IPS-18a (cell line): ENCODE data around the gene LHX4.

Source experiments
- H3K27ac ChIP-seq: one replicate; pipeline ENCODE4 v1.5.1; 2013; ENCODE audit warnings: low read length
- H3K27me3 ChIP-seq: one replicate; pipeline ENCODE4 v1.6.1; 2013; ENCODE audit warnings: mild to moderate bottlenecking, low read length; ENCODE audit not compliant: control insufficient read depth, insufficient read depth
- H3K36me3 ChIP-seq: one replicate; pipeline ENCODE4 v1.6.1; 2013; ENCODE audit warnings: low read depth, low read length; ENCODE audit not compliant: control insufficient read depth
- H3K4me1 ChIP-seq: one replicate; pipeline ENCODE4 v1.6.1; 2013; ENCODE audit warnings: low read depth, low read length; ENCODE audit not compliant: control insufficient read depth
- H3K4me3 ChIP-seq: one replicate; pipeline ENCODE4 v1.5.1; 2013; ENCODE audit warnings: low read length
- H3K9ac ChIP-seq: one replicate; pipeline ENCODE4 v1.6.1; 2013; ENCODE audit warnings: mild to moderate bottlenecking, low read length, moderate library complexity
- H3K9me3 ChIP-seq: one replicate; pipeline ENCODE4 v1.6.1; 2013; ENCODE audit warnings: low read depth, low read length; ENCODE audit not compliant: control insufficient read depth

The LHX4 gene

GRCh38 chr1:180238675-180239074, 8.6 kb downstream of the LHX4 start:
- H3K9ac ChIP-seq = peak overlapping the region; percentile 46
- H3K4me3 ChIP-seq = peak overlapping the region; percentile 53
- H3K9me3 ChIP-seq = no peaks in the 10 kb centered on the region
- peaks cover 74% of the 10 kb centered on the region for H3K4me1 ChIP-seq
- H3K27ac ChIP-seq = peak overlapping the region; percentile 25
- H3K36me3 ChIP-seq = no peaks in the 10 kb centered on the region
- peaks cover 67% of the 10 kb centered on the region for H3K27me3 ChIP-seq

GRCh38 chr1:180239145-180240096, 9.4 kb downstream of the LHX4 start:
- Histone ChIP-seq H3K27me3 (peaks cover 60% of the 10 kb centered on the region), H3K27ac (peak overlapping the region; percentile 25), H3K36me3 (no peaks in the 10 kb centered on the region), H3K9ac (peak overlapping the region; percentile 46), H3K4me1 (peaks cover 78% of the 10 kb centered on the region), H3K4me3 (peak overlapping the region; percentile 53), H3K9me3 (no peaks in the 10 kb centered on the region)

GRCh38 chr1:180241716-180242544, 11.9 kb downstream of the LHX4 start:
- Histone ChIP-seq H3K9me3 (no peaks in the 10 kb centered on the region), H3K4me3 (no peak overlapping the region), H3K36me3 (no peaks in the 10 kb centered on the region), H3K27me3 (peaks cover 35% of the 10 kb centered on the region), H3K9ac (no peak overlapping the region), H3K4me1 (peaks cover 66% of the 10 kb centered on the region), H3K27ac (no peak overlapping the region)

- peaks cover 55% of the 10 kb centered on the region for H3K4me1 ChIP-seq
- H3K36me3 ChIP-seq = no peaks in the 10 kb centered on the region
- H3K27ac ChIP-seq = no peak overlapping the region
- H3K9ac ChIP-seq = no peak overlapping the region
- H3K4me3 ChIP-seq = no peak overlapping the region
- H3K27me3 ChIP-seq = peaks cover 17% of the 10 kb centered on the region
- H3K9me3 ChIP-seq = no peaks in the 10 kb centered on the region
These were observed 13.6 kb downstream of the LHX4 start for GRCh38 chr1:180243517-180244221.

DNA sequence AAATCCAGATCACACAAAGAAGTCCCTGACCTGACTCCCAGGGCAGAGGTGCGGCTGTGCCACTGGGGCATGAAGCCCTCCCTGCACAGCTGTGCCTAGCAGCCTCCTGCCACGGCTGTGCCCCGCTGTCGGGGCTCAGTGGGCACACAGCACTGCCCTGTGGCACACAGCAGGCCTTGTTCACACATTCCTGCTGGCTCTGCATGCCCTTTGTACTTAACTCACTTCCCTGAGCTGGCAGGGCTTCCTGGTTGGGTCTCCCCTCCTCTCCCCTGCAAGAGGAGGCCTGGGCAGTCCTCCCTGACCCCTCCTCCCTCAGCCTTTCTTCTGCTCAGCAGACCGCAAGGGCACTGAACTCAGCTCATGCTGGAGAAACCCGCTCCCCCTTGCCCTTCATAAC, 14.8 kb downstream of the LHX4 start:
- H3K9me3 ChIP-seq = no peaks in the 10 kb centered on the region
- no peaks in the 10 kb centered on the region for H3K36me3 ChIP-seq
- no peak overlapping the region for H3K9ac ChIP-seq
- no peak overlapping the region for H3K27ac ChIP-seq
- H3K27me3 ChIP-seq = peaks cover 11% of the 10 kb centered on the region
- H3K4me1 ChIP-seq = peaks cover 48% of the 10 kb centered on the region
- no peak overlapping the region for H3K4me3 ChIP-seq

DNA sequence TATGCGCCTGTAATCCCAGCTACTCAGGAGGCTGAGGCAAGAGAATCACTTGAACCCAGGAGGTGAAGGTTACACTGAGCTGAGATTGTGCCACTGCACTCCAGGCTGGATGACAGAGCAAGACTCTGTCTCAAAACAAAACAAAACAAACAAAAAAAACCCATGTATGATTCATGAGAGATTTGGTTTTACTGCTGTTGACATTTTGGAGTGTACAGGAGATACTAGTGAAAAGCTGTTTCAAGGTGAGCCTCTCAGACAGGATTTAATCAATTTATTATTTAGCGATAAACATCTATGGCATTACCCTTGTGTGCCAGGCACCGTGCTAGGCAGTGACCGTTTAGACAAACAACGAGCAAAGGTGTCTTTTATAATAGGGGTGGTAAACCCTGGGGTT, 16.5 kb downstream of the LHX4 start:
- no peak overlapping the region for H3K9ac ChIP-seq
- H3K36me3 ChIP-seq = no peaks in the 10 kb centered on the region
- no peaks in the 10 kb centered on the region for H3K9me3 ChIP-seq
- H3K27ac ChIP-seq = no peak overlapping the region
- no peak overlapping the region for H3K4me3 ChIP-seq
- peaks cover 36% of the 10 kb centered on the region for H3K4me1 ChIP-seq
- H3K27me3 ChIP-seq = no peaks in the 10 kb centered on the region

GRCh38 chr1:180247061-180247460, 17.0 kb downstream of the LHX4 start:
- Histone ChIP-seq H3K4me1 (peaks cover 32% of the 10 kb centered on the region), H3K36me3 (no peaks in the 10 kb centered on the region), H3K4me3 (no peak overlapping the region), H3K27me3 (no peaks in the 10 kb centered on the region), H3K9ac (no peak overlapping the region), H3K27ac (no peak overlapping the region), H3K9me3 (no peaks in the 10 kb centered on the region)

GRCh38 chr1:180247580-180247979, 17.5 kb downstream of the LHX4 start:
- H3K4me3 ChIP-seq = no peak overlapping the region
- no peaks in the 10 kb centered on the region for H3K27me3 ChIP-seq
- H3K27ac ChIP-seq = no peak overlapping the region
- H3K4me1 ChIP-seq = peaks cover 27% of the 10 kb centered on the region
- H3K9ac ChIP-seq = no peak overlapping the region
- no peaks in the 10 kb centered on the region for H3K9me3 ChIP-seq
- H3K36me3 ChIP-seq = no peaks in the 10 kb centered on the region

DNA sequence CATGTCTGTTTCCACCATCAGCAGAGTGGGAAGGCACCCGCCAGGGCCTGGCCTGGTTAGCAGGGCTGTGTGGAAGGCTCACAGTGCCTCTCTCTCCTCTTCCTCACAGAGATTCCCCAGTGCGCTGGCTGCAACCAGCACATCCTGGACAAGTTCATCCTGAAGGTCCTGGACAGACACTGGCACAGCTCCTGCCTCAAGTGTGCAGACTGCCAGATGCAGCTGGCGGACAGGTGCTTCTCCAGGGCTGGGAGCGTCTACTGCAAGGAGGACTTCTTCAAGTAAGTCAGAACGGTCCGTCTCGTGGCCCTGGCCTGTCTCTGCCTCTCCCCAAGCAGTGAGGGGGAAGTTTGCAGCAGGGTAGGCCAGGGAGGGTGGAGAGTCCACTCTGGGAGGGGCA, 18.1 kb downstream of the LHX4 start:
- no peak overlapping the region for H3K27ac ChIP-seq
- H3K36me3 ChIP-seq = no peaks in the 10 kb centered on the region
- H3K4me1 ChIP-seq = peaks cover 21% of the 10 kb centered on the region
- no peaks in the 10 kb centered on the region for H3K9me3 ChIP-seq
- no peaks in the 10 kb centered on the region for H3K27me3 ChIP-seq
- no peak overlapping the region for H3K9ac ChIP-seq
- H3K4me3 ChIP-seq = no peak overlapping the region

GRCh38 chr1:180248731-180249681, 18.9 kb downstream of the LHX4 start:
- H3K36me3 ChIP-seq = no peaks in the 10 kb centered on the region
- no peak overlapping the region for H3K9ac ChIP-seq
- peaks cover 19% of the 10 kb centered on the region for H3K4me1 ChIP-seq
- no peak overlapping the region for H3K4me3 ChIP-seq
- no peaks in the 10 kb centered on the region for H3K9me3 ChIP-seq
- no peaks in the 10 kb centered on the region for H3K27me3 ChIP-seq
- no peak overlapping the region for H3K27ac ChIP-seq
